GM12878 (cell line): ENCODE measurements around the gene ACACA. TPM values are rescaled to one million over a fixed set of nuclear protein-coding genes. Genes with fewer than 3 reads are reported as not detected.

Experiments
- ATAC-seq: fragments of 200-7000 bp; cut with Tn5 transposase; 3 replicates; pipeline ENCODE4 v1.9.1; 2020; ENCODE audit warnings: mild to moderate bottlenecking, moderate library complexity
- BruUV-seq: library from RNA; stranded (reverse); fragments of 400-500 nt; replicated peaks from 2 replicates; lab custom pipeline; 2021; lab: Mats Ljungman, UMichigan
- CTCF ChIA-PET: fragments of 300-600 bp; sonication (Branson Sonifier 250); formaldehyde crosslinking; extraction: SDS; loops from one replicate; lab custom pipeline; 2021; ENCODE audit warnings: inconsistent platforms; lab: Yijun Ruan, JAX
- POLR2A ChIA-PET: fragments of 350-600 bp; formaldehyde crosslinking; extraction: SDS; loops from one replicate; lab custom pipeline; 2021; ENCODE audit warnings: inconsistent platforms; lab: Charles Lee
- RAD21 ChIA-PET: fragments of 300-600 bp; sonication (Branson Sonifier 250); formaldehyde crosslinking; loops from one replicate; lab custom pipeline; 2023; ENCODE audit warnings: antibody characterized with exemption; ENCODE audit not compliant: unreplicated experiment; lab: Charles Lee
- SMC1A ChIA-PET: fragments of 300-600 bp; sonication (Branson Sonifier 250); formaldehyde crosslinking; loops from one replicate; lab custom pipeline; 2023; ENCODE audit not compliant: unreplicated experiment, uncharacterized antibody; lab: Charles Lee
- DNase-seq: peaks from one replicate; pipeline ENCODE4 v3.0.0-alpha.2; 2011; ENCODE audit warnings: low read depth, low spot score
- FAIRE-seq: peaks from 3 replicates; lab custom pipeline; 2011; peaks lifted over from hg19 to GRCh38; lab: Jason Lieb, UNC
- H2AFZ ChIP-seq: 2 replicates; pipeline ENCODE4 v1.6.0; 2011; ENCODE audit warnings: low read depth, low read length, control low read depth; ENCODE audit not compliant: control insufficient read depth
- H3K27ac ChIP-seq: 2 replicates; pipeline ENCODE4 v1.5.1; 2011; ENCODE audit warnings: control low read depth; ENCODE audit not compliant: control insufficient read depth, insufficient read depth
- H3K27me3 ChIP-seq, 2 experiments: replicated peaks in 1 of 2; 2 replicates each; pipeline versions ENCODE4 v1.6.0 to v1.6.1; 2011; ENCODE audit warnings: low read length in 1 of 2; ENCODE audit not compliant: control insufficient read depth in 2 of 2, insufficient read depth in 2 of 2
- H3K36me3 ChIP-seq, 2 experiments: 2 replicates each; pipeline ENCODE4 v1.5.1; 2011; ENCODE audit warnings: low read length in 1 of 2; ENCODE audit not compliant: control insufficient read depth in 2 of 2, insufficient read depth in 2 of 2
- H3K4me1 ChIP-seq: 2 replicates; pipeline ENCODE4 v1.6.1; 2011; ENCODE audit warnings: mild to moderate bottlenecking, low read length, moderate library complexity, mixed read lengths; ENCODE audit not compliant: control insufficient read depth, insufficient read depth
- H3K4me2 ChIP-seq: 2 replicates; pipeline ENCODE4 v1.6.0; 2011; ENCODE audit warnings: control low read depth; ENCODE audit not compliant: control insufficient read depth, insufficient read depth
- H3K4me3 ChIP-seq: fragments of 200-600 bp; sonication (generic); 2 replicates; pipeline ENCODE4 v1.5.1; 2016
- H3K79me2 ChIP-seq: 2 replicates; pipeline ENCODE4 v1.6.0; 2011; ENCODE audit warnings: low read length; ENCODE audit not compliant: control insufficient read depth, insufficient read depth
- H3K9ac ChIP-seq: 2 replicates; pipeline ENCODE4 v1.8.0; 2011; ENCODE audit warnings: low read length, control low read depth, mixed read lengths; ENCODE audit not compliant: control insufficient read depth, insufficient read depth
- H3K9me3 ChIP-seq: replicated peaks from 3 replicates; pipeline ENCODE4 v1.5.1; 2011; ENCODE audit warnings: mild to moderate bottlenecking, low read length; ENCODE audit not compliant: control insufficient read depth, insufficient read depth
- H4K20me1 ChIP-seq: 2 replicates; pipeline ENCODE4 v1.6.0; 2011; ENCODE audit not compliant: control insufficient read depth, insufficient read depth
- DPF2 ChIP-seq: fragments of 450-650 bp; IDR thresholded peaks from 2 replicates; pipeline ENCODE4 v1.6.1; 2017; ENCODE audit warnings: mild to moderate bottlenecking
- EP300 ChIP-seq, 2 experiments: fragments of 150-350 bp in 1 of 2; IDR thresholded peaks; 2 replicates each; pipeline ENCODE4 v1.6.1; 2011 to 2012; ENCODE audit warnings: low read depth in 2 of 2, low read length in 2 of 2, borderline replicate concordance in 1 of 2, improper control_type of control experiment in 1 of 2, inconsistent platforms in 1 of 2; ENCODE audit not compliant: control insufficient read depth in 1 of 2
- ESRRA ChIP-seq: IDR thresholded peaks from 2 replicates; pipeline ENCODE4 v1.6.1; 2012; ENCODE audit warnings: mild to moderate bottlenecking, low read length, improper control_type of control experiment
- KLF5 ChIP-seq: fragments of 450-650 bp; IDR thresholded peaks from 2 replicates; pipeline ENCODE4 v1.6.1; 2014; ENCODE audit warnings: mild to moderate bottlenecking; ENCODE audit not compliant: partially characterized antibody
- MYB ChIP-seq: fragments of 150-350 bp; IDR thresholded peaks from 2 replicates; pipeline ENCODE4 v1.6.1; 2014; ENCODE audit warnings: mild to moderate bottlenecking, low read depth, low read length, borderline replicate concordance
- NBN ChIP-seq: fragments of 450-650 bp; IDR thresholded peaks from 2 replicates; pipeline ENCODE4 v1.6.1; 2016
- NR2C1 ChIP-seq: fragments of 450-650 bp; IDR thresholded peaks from 2 replicates; pipeline ENCODE4 v1.6.1; 2017; ENCODE audit warnings: antibody characterized with exemption, mild to moderate bottlenecking, moderate library complexity
- PAX5 ChIP-seq: IDR thresholded peaks from 2 replicates; pipeline ENCODE4 v1.6.1; 2011; ENCODE audit warnings: low read depth, low read length, borderline replicate concordance
- PKNOX1 ChIP-seq: fragments of 450-650 bp; IDR thresholded peaks from 2 replicates; pipeline ENCODE4 v1.6.1; 2016; ENCODE audit warnings: mild to moderate bottlenecking
- PML ChIP-seq: IDR thresholded peaks from 2 replicates; pipeline ENCODE4 v1.6.1; 2012; ENCODE audit warnings: low read length, inconsistent platforms
- POLR2AphosphoS5 ChIP-seq: IDR thresholded peaks from 2 replicates; pipeline ENCODE4 v1.6.1; 2011; ENCODE audit warnings: mild to moderate bottlenecking, low read length, inconsistent platforms
- RBBP5 ChIP-seq: fragments of 200-600 bp; sonication (generic); conservative IDR thresholded peaks from 2 replicates; pipeline ENCODE4 v1.6.1; 2016
- RCOR1 ChIP-seq: conservative IDR thresholded peaks from 2 replicates; pipeline ENCODE4 v1.6.1; 2012; ENCODE audit warnings: low read depth, low read length, improper control_type of control experiment
- RFX5 ChIP-seq: IDR thresholded peaks from 2 replicates; pipeline ENCODE4 v1.6.1; 2011; ENCODE audit warnings: low read depth, low read length, improper control_type of control experiment
- SUZ12 ChIP-seq: fragments of 200-600 bp; sonication (generic); IDR thresholded peaks from one replicate; pipeline ENCODE4 v1.6.1; 2018; ENCODE audit warnings: antibody characterized with exemption, mild to moderate bottlenecking; ENCODE audit not compliant: unreplicated experiment
- ZNF207 ChIP-seq: fragments of 450-650 bp; IDR thresholded peaks from 2 replicates; pipeline ENCODE4 v1.6.1; 2014; ENCODE audit warnings: antibody characterized with exemption, mild to moderate bottlenecking, borderline replicate concordance
- ZNF217 ChIP-seq: fragments of 450-650 bp; IDR thresholded peaks from 2 replicates; pipeline ENCODE4 v1.6.1; 2017; ENCODE audit warnings: antibody characterized with exemption, mild to moderate bottlenecking
- WGBS: methylation state at CpG from one replicate; pipeline ENCODE4 v1.1.6; 2016; ENCODE audit warnings: low lambda C conversion rate; ENCODE audit not compliant: insufficient replicate concordance, insufficient coverage; ENCODE audit errors: missing lambda C conversion rate; 5-methylcytosine and 5-hydroxymethylcytosine counted together
- in situ Hi-C: fragments of 300-500 bp; cut with MboI; formaldehyde crosslinking; loops from 9 replicates; pipeline ENCODE4 v1.14.3; 2018; ENCODE audit warnings: mixed read lengths
- intact Hi-C: fragments of 100-400 bp; cut with micrococcal nuclease; formaldehyde crosslinking; loops from one replicate; pipeline ENCODE4 v1.14.2; 2022; ENCODE audit not compliant: unreplicated experiment
- polyA plus RNA-seq, 11 experiments: library from polyadenylated mRNA; depleted of rRNA in 4 of 11; unstranded in 6 of 11; stranded (reverse) in 5 of 11; fragments of >200 nt; fragmentation: Nextera tagmentation in 4 of 11; fragmentation: Illumina TruSeq in 1 of 11; extraction: Ambion mirVana in 4 of 11; extraction: Trizol in 1 of 11; gene quantifications; 1 replicate in 1 of 11; 2 replicates in 10 of 11; pipeline versions ENCODE4 v1.2.1 to v1.2.3, GENCODE V29; 2011 to 2016; ENCODE audit warnings: inconsistent platforms in 2 of 11, missing spikeins in 2 of 11, low read depth in 1 of 11
- total RNA-seq, 4 experiments: library from RNA; depleted of rRNA in 3 of 4; stranded (reverse); fragments of >200 nt in 3 of 4; fragmentation: Illumina TruSeq in 1 of 4; extraction: Trizol in 1 of 4; gene quantifications; 2 replicates each; pipeline versions ENCODE4 v1.2.1 to v1.2.3, GENCODE V29; 2013 to 2021
- TF ChIP-seq, protein P1 (sequence below): fragments of 450-650 bp; IDR thresholded peaks from 2 replicates; pipeline ENCODE4 v1.6.1; 2017; ENCODE audit warnings: low read depth, mild to moderate bottlenecking, moderate library complexity

Gene ACACA
- total and polyA plus RNA-seq, 10 of the 15 experiments (the other 5 are each of a cell fraction or from before 2014, with no cell fraction given), result 12.9 to 74.2 (median 32.0) TPM

GRCh38 chr17:37301288-37301687 lies 105.3 kb downstream of the ACACA start:
- Histone ChIP-seq H2AFZ (no peak overlapping the region), H3K4me2 (no peak overlapping the region), H3K79me2 (no peaks in the 10 kb centered on the region), H3K27me3 (no peaks in the 10 kb centered on the region), H3K9ac (no peak overlapping the region), H3K4me1 (no peaks in the 10 kb centered on the region), H3K27ac (no peak overlapping the region), H3K9me3 (no peaks in the 10 kb centered on the region), H3K36me3 (no peaks in the 10 kb centered on the region), H3K4me3 (no peak overlapping the region), H4K20me1 (no peaks in the 10 kb centered on the region)
- no peak for ATAC-seq
- BruUV-seq, result TSS peak; percentile 20
- intact Hi-C loops, result no loop called here
- in situ Hi-C loops, result no loop called here
- no peak for DNase-seq
- ChIA-PET POLR2A (no interaction called here), CTCF (interaction anchor here (0.7 kb wide), 1 partner anchor 22 kb away, joined by 3 read pairs; no protein-coding TSS in a partner anchor), RAD21 (interaction anchor here (1.3 kb wide), 1 partner anchor 72 kb away, joined by 4 read pairs; no protein-coding TSS in a partner anchor), SMC1A (interaction anchor here (0.8 kb wide), 1 partner anchor 12 kb away, joined by 3 read pairs; no protein-coding TSS in a partner anchor)
- 98% methylated on average over 4 of the region's 4 CpGs for WGBS
- FAIRE-seq, result no peak
- TF ChIP-seq KLF5, result no peak
- no peak for TF ChIP-seq PML
- no peak for TF ChIP-seq SUZ12
- TF ChIP-seq RFX5, result no peak
- TF ChIP-seq DPF2, result no peak
- no peak for TF ChIP-seq NBN
- no peak for TF ChIP-seq NR2C1
- no peak for TF ChIP-seq RBBP5
- TF ChIP-seq POLR2AphosphoS5, result no peak

DNA sequence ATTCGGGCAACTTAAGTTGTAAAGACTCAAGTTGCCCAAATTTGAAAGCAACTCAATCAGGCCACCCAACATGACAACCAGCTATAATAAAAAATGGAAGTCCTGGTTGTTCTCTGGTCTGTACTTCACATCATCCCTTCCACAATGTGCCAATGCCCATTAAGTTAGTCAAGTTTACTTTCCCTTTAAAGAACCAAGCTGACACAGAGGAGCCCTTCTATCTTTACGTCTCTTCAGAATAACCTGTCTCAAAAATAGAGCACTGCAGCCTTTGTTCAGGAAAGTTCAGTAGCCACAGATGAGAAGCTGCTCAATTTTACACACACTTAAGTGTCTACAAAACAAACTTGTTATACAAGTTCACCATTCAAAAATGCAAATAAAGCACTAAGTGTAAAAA lies 106.0 kb downstream of the ACACA start:
- H3K4me1 ChIP-seq, result no peaks in the 10 kb centered on the region
- intact Hi-C loops, result no loop called here
- BruUV-seq, result no TSS peak
- H3K9me3 ChIP-seq, result no peaks in the 10 kb centered on the region
- CTCF ChIA-PET, result interaction anchor here (0.7 kb wide), 1 partner anchor 22 kb away, joined by 3 read pairs; no protein-coding TSS in a partner anchor
- in situ Hi-C loops, result no loop called here
- SMC1A ChIA-PET, result interaction anchor here (2.0 kb wide), 1 partner anchor 14 kb away, joined by 5 read pairs; no protein-coding TSS in a partner anchor
- no peaks in the 10 kb centered on the region for H3K79me2 ChIP-seq
- H4K20me1 ChIP-seq, result no peaks in the 10 kb centered on the region
- POLR2A ChIA-PET, result interaction anchor here (0.5 kb wide), 1 partner anchor 10 kb away, joined by 4 read pairs; no protein-coding TSS in a partner anchor
- RAD21 ChIA-PET, result interaction anchor here (1.3 kb wide), 1 partner anchor 73 kb away, joined by 4 read pairs; no protein-coding TSS in a partner anchor
- no peak for ATAC-seq
- no peak overlapping the region for H3K4me3 ChIP-seq
- H3K27me3 ChIP-seq, result no peaks in the 10 kb centered on the region
- no peak overlapping the region for H2AFZ ChIP-seq
- H3K27ac ChIP-seq, result no peak overlapping the region
- no peak for FAIRE-seq
- H3K4me2 ChIP-seq, result no peak overlapping the region
- no peak for DNase-seq
- H3K9ac ChIP-seq, result no peak overlapping the region
- 94% methylated on average over 2 of the region's 2 CpGs for WGBS
- no peaks in the 10 kb centered on the region for H3K36me3 ChIP-seq
- TF ChIP-seq PAX5 (no peak), RFX5 (no peak), PKNOX1 (no peak), MYB (no peak), ESRRA (no peak), ZNF207 (no peak), EP300 (IDR thresholded peaks at IDR 0.05; ENCODE audit: borderline replicate concordance in 1 of 2, control insufficient read depth in 1 of 2, low read depth in 2 of 2, low read length in 2 of 2) (no peak), RCOR1 (no peak), ZNF217 (no peak)
- TF ChIP-seq, protein P1, sequence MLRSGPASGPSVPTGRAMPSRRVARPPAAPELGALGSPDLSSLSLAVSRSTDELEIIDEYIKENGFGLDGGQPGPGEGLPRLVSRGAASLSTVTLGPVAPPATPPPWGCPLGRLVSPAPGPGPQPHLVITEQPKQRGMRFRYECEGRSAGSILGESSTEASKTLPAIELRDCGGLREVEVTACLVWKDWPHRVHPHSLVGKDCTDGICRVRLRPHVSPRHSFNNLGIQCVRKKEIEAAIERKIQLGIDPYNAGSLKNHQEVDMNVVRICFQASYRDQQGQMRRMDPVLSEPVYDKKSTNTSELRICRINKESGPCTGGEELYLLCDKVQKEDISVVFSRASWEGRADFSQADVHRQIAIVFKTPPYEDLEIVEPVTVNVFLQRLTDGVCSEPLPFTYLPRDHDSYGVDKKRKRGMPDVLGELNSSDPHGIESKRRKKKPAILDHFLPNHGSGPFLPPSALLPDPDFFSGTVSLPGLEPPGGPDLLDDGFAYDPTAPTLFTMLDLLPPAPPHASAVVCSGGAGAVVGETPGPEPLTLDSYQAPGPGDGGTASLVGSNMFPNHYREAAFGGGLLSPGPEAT, result no peak
